ENCODE measurements around the gene PEX6. TPM values are rescaled to one million over a fixed set of nuclear protein-coding genes. Genes with fewer than 3 reads are reported as not detected.
A peak's percentile ranks its signal among the peaks of the same experiment; 100 is the strongest.

The PEX6 gene
- total and polyA plus RNA-seq, 2 of the 13 experiments (the other 11 are each of a cell fraction or from before 2014, with no cell fraction given), result 5.1 to 6.7 TPM

- TF ChIP-seq ZNF609 (CRISPR knock-in tag; IDR thresholded peaks at IDR 0.05; ENCODE audit: borderline replicate concordance) (no peak), FOSL2 (CRISPR knock-in tag; IDR thresholded peaks at IDR 0.05) (peak; percentile 16; the same call in 1 of the 2 replicates), ZSCAN30 (CRISPR knock-in tag; IDR thresholded peaks at IDR 0.05) (no peak), ZNF160 (CRISPR knock-in tag; IDR thresholded peaks at IDR 0.05) (no peak; the same call in 1 of the 2 replicates), KMT2B (CRISPR knock-in tag; IDR thresholded peaks at IDR 0.05) (peak; percentile 53; the same call in 1 of the 2 replicates), ZSCAN25 (CRISPR knock-in tag; IDR thresholded peaks at IDR 0.05) (no peak), TIGD3 (CRISPR knock-in tag; IDR thresholded peaks at IDR 0.05; ENCODE audit: borderline replicate concordance) (no peak; the same call in 1 of the 2 replicates), U2AF1 (optimal IDR thresholded peaks at IDR 0.05; ENCODE audit: low read depth, low read length) (no peak), ISL2 (CRISPR knock-in tag; IDR thresholded peaks at IDR 0.05) (peak; percentile 29; the same call in 1 of the 2 replicates), ZKSCAN5 (CRISPR knock-in tag; IDR thresholded peaks at IDR 0.05) (no peak), ZSCAN29 (CRISPR knock-in tag; conservative IDR thresholded peaks at IDR 0.05) (no peak), ZNF382 (CRISPR knock-in tag; IDR thresholded peaks at IDR 0.05; ENCODE audit: borderline replicate concordance) (no peak), PCBP2 (optimal IDR thresholded peaks at IDR 0.05; ENCODE audit: low read depth, low read length, poor library complexity, severe bottlenecking) (no peak), ZBTB39 (CRISPR knock-in tag; IDR thresholded peaks at IDR 0.05) (no peak), HBP1 (CRISPR knock-in tag; IDR thresholded peaks at IDR 0.05; ENCODE audit: low read depth) (no peak), ZNF20 (CRISPR knock-in tag; IDR thresholded peaks at IDR 0.05) (no peak), GATAD2A (CRISPR knock-in tag; IDR thresholded peaks at IDR 0.05) (peak; percentile 38; the same call in 1 of the 2 replicates)
Measured at GRCh38 chr6:42984001-42984923, 5.3 kb upstream of the PEX6 start, which contains the start of gene PPP2R5D (continued).

All from HepG2 (cell line).